Measurements from ENCODE around the gene BOC.

DNA sequence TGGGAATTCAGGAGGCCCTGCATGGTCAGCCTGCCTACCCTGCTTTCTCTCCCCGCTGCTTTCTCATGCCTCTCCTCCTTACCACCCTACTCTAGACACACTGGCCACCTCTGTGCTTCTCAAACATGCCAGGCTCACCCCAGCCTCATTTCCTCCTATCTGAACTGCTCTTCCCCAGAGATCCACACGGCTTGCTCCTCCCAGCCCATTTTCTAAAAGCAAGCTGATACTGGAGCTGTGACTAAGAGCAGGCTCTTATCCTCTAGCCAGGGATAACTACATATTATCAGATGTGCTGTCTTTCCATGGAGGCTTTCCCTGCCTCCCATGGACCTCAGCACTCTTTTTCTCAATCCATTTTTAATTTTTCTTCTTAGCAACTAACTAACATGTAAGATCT is 85.9 kb downstream of the BOC start:
- no peak for TF ChIP-seq POLR2A (IDR thresholded peaks at IDR 0.05; ENCODE audit: low read depth, low read length)
- no peak for TF ChIP-seq CTCF (conservative IDR thresholded peaks at IDR 0.05; ENCODE audit: low read depth, low read length)
- no peak for TF ChIP-seq SMC3 (IDR thresholded peaks at IDR 0.05; ENCODE audit: low read depth, low read length)
- TF ChIP-seq ELK1 (IDR thresholded peaks at IDR 0.05; ENCODE audit: borderline replicate concordance, low read depth, low read length): no peak
- TF ChIP-seq RFX5 (IDR thresholded peaks at IDR 0.05; ENCODE audit: low read depth, low read length): no peak
- TF ChIP-seq USF2 (IDR thresholded peaks at IDR 0.05; ENCODE audit: low read depth, low read length): no peak
